Measurements from ENCODE around the gene FNDC7. TPM values are rescaled to one million over a fixed set of nuclear protein-coding genes. Genes with fewer than 3 reads are reported as not detected.

FNDC7 gene
- total and polyA plus RNA-seq, 9 of the 15 experiments (the other 6 are each of a cell fraction or from before 2014, with no cell fraction given) = not detected

GRCh38 chr1:108746382-108747170 is 33.9 kb downstream of the FNDC7 start, which contains the start of gene STXBP3 (continued):
- peak; percentile 87 for TF ChIP-seq ATF1 (CRISPR knock-in tag; IDR thresholded peaks at IDR 0.05)
- TF ChIP-seq ATF1 (tag; IDR thresholded peaks at IDR 0.05) = peak; percentile 99
- no peak for TF ChIP-seq SIX5 (IDR thresholded peaks at IDR 0.05; ENCODE audit: borderline replicate concordance in 1 of 2, insufficient read depth in 1 of 2, low read depth in 1 of 2, low read length in 2 of 2)
- TF ChIP-seq POLR2AphosphoS5 (IDR thresholded peaks at IDR 0.05; ENCODE audit: control insufficient read depth, insufficient read depth, low read depth, low read length) = peak; percentile 98
- TF ChIP-seq ZC3H11A (IDR thresholded peaks at IDR 0.05; ENCODE audit: low read depth, low read length) = peak; percentile 62; the same call in 1 of the 2 replicates
- no peak for TF ChIP-seq HSF4 (CRISPR knock-in tag; IDR thresholded peaks at IDR 0.05; ENCODE audit: borderline replicate concordance)
- TF ChIP-seq ZNF778 (CRISPR knock-in tag; IDR thresholded peaks at IDR 0.05) = no peak
- TF ChIP-seq, protein P1, sequence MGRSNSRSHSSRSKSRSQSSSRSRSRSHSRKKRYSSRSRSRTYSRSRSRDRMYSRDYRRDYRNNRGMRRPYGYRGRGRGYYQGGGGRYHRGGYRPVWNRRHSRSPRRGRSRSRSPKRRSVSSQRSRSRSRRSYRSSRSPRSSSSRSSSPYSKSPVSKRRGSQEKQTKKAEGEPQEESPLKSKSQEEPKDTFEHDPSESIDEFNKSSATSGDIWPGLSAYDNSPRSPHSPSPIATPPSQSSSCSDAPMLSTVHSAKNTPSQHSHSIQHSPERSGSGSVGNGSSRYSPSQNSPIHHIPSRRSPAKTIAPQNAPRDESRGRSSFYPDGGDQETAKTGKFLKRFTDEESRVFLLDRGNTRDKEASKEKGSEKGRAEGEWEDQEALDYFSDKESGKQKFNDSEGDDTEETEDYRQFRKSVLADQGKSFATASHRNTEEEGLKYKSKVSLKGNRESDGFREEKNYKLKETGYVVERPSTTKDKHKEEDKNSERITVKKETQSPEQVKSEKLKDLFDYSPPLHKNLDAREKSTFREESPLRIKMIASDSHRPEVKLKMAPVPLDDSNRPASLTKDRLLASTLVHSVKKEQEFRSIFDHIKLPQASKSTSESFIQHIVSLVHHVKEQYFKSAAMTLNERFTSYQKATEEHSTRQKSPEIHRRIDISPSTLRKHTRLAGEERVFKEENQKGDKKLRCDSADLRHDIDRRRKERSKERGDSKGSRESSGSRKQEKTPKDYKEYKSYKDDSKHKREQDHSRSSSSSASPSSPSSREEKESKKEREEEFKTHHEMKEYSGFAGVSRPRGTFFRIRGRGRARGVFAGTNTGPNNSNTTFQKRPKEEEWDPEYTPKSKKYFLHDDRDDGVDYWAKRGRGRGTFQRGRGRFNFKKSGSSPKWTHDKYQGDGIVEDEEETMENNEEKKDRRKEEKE (IDR thresholded peaks at IDR 0.05; ENCODE audit: borderline replicate concordance in 1 of 2, control insufficient read depth in 1 of 2, low read depth in 2 of 2, low read length in 1 of 2) = no peak
- TF ChIP-seq HDAC2 (IDR thresholded peaks at IDR 0.05) = peak; percentile 87; the same call in 1 of the 2 replicates
- peak; percentile 85 for TF ChIP-seq MYNN (IDR thresholded peaks at IDR 0.05)
- no peak for TF ChIP-seq MYNN (CRISPR knock-in tag; IDR thresholded peaks at IDR 0.05)
- peak; percentile 31; the same call in 1 of the 2 replicates for TF ChIP-seq SLC30A9 (CRISPR knock-in tag; IDR thresholded peaks at IDR 0.05)
- no peak for TF ChIP-seq CAMTA2 (CRISPR knock-in tag; conservative IDR thresholded peaks at IDR 0.05)
- TF ChIP-seq ETS2 (tag; IDR thresholded peaks at IDR 0.05; ENCODE audit: borderline replicate concordance, poor library complexity, severe bottlenecking) = no peak
- peak; percentile 61; the same call in 1 of the 2 replicates for TF ChIP-seq GTF2A2 (tag; IDR thresholded peaks at IDR 0.05)
- TF ChIP-seq BDP1 (IDR thresholded peaks at IDR 0.05; ENCODE audit: insufficient read depth, insufficient read length) = no peak
- peak; percentile 61; the same call in 1 of the 2 replicates for TF ChIP-seq ZNF644 (tag; IDR thresholded peaks at IDR 0.05; ENCODE audit: low read depth)
- no peak for TF ChIP-seq SREBF2 (CRISPR knock-in tag; IDR thresholded peaks at IDR 0.05)
- TF ChIP-seq NCOA6 (IDR thresholded peaks at IDR 0.05) = peak; percentile 98
- no peak for TF ChIP-seq RNF219 (CRISPR knock-in tag; IDR thresholded peaks at IDR 0.05)
- no peak for TF ChIP-seq DNMT1 (IDR thresholded peaks at IDR 0.05)
- TF ChIP-seq, protein P2, sequence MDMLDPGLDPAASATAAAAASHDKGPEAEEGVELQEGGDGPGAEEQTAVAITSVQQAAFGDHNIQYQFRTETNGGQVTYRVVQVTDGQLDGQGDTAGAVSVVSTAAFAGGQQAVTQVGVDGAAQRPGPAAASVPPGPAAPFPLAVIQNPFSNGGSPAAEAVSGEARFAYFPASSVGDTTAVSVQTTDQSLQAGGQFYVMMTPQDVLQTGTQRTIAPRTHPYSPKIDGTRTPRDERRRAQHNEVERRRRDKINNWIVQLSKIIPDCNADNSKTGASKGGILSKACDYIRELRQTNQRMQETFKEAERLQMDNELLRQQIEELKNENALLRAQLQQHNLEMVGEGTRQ (CRISPR knock-in tag; IDR thresholded peaks at IDR 0.05) = no peak
- TF ChIP-seq ZNF41 (CRISPR knock-in tag; conservative IDR thresholded peaks at IDR 0.05) = no peak
- TF ChIP-seq ZNF408 (CRISPR knock-in tag; IDR thresholded peaks at IDR 0.05; ENCODE audit: low read depth) = no peak
